GM12874 (cell line): ENCODE data around the gene UCN3.

ENCODE experiments used
- CTCF ChIP-seq: IDR thresholded peaks from 2 replicates; pipeline ENCODE4 v1.5.1; 2011; ENCODE audit warnings: low read depth, mild to moderate bottlenecking, control low read depth, low read length, moderate library complexity; ENCODE audit not compliant: insufficient read depth

UCN3 gene

GRCh38 chr10:5349362-5349761, 15.4 kb upstream of the UCN3 start:
- no peak for TF ChIP-seq CTCF

GRCh38 chr10:5354068-5354467, 10.7 kb upstream of the UCN3 start:
- no peak for TF ChIP-seq CTCF

GRCh38 chr10:5355594-5356301, 9.0 kb upstream of the UCN3 start:
- no peak for TF ChIP-seq CTCF

- TF ChIP-seq CTCF: no peak
These were observed 8.4 kb upstream of the UCN3 start for GRCh38 chr10:5356302-5356763.

GRCh38 chr10:5360318-5360915, 4.3 kb upstream of the UCN3 start:
- no peak for TF ChIP-seq CTCF

- no peak for TF ChIP-seq CTCF
These were observed 2.8 kb upstream of the UCN3 start for GRCh38 chr10:5361966-5362365.

- no peak for TF ChIP-seq CTCF
These were observed 1.9 kb upstream of the UCN3 start for GRCh38 chr10:5362873-5363272.
